K562 (cell line): ENCODE measurements around the gene RANBP3. TPM values are rescaled to one million over a fixed set of nuclear protein-coding genes. Genes with fewer than 3 reads are reported as not detected.

Experiments
- ATAC-seq: fragments of 200-7000 bp; cut with Tn5 transposase; 3 replicates; pipeline ENCODE4 v1.9.1; 2020; ENCODE audit warnings: moderate library complexity
- BruUV-seq: library from RNA; stranded (reverse); fragments of 400-500 nt; replicated peaks from 2 replicates; lab custom pipeline; 2021; lab: Mats Ljungman, UMichigan
- CTCF ChIA-PET: fragments of 300-600 bp; formaldehyde crosslinking; extraction: SDS; loops from one replicate; lab custom pipeline; 2021; ENCODE audit warnings: low intra/inter-chr PET ratio; lab: Yijun Ruan, JAX
- POLR2A ChIA-PET: fragments of 300-600, 350-650 bp; sonication (Branson Sonifier 250); formaldehyde crosslinking; extraction: SDS; loops from one replicate; lab custom pipeline; 2021; ENCODE audit warnings: antibody characterized with exemption, inconsistent platforms; lab: Yijun Ruan, JAX
- DNase-seq, 4 experiments: peaks; one replicate each; pipeline versions ENCODE4 v3.0.0 to v3.0.0-alpha.2; 2011 to 2018; ENCODE audit warnings: low spot score in 3 of 4, mixed read lengths in 3 of 4; ENCODE audit errors: extremely low read depth in 1 of 4
- FAIRE-seq: peaks from 2 replicates; lab custom pipeline; 2011; peaks lifted over from hg19 to GRCh38; lab: Jason Lieb, UNC
- H2AFZ ChIP-seq: 2 replicates; pipeline ENCODE4 v1.6.0; 2011; ENCODE audit warnings: low read depth, low read length, control low read depth, inconsistent platforms
- H3K27ac ChIP-seq: fragments of 200-600 bp; 3 replicates; pipeline ENCODE4 v1.8.0; 2011; ENCODE audit warnings: low read depth, mild to moderate bottlenecking, control low read depth, inconsistent platforms, low read length, moderate library complexity, mixed read lengths; ENCODE audit errors: extremely low read depth
- H3K27me3 ChIP-seq, 2 experiments: fragments of 300-600 bp in 1 of 2; 2 replicates in 1 of 2; 3 replicates in 1 of 2; pipeline versions ENCODE4 v1.6.0 to v1.8.0; 2011; ENCODE audit warnings: inconsistent platforms in 2 of 2, low read length in 2 of 2, mild to moderate bottlenecking in 1 of 2, mixed read lengths in 1 of 2, moderate library complexity in 1 of 2; ENCODE audit not compliant: control insufficient read depth in 2 of 2, insufficient read depth in 2 of 2
- H3K36me3 ChIP-seq: fragments of 300-600 bp; 3 replicates; pipeline ENCODE4 v1.8.0; 2011; ENCODE audit warnings: mild to moderate bottlenecking, low read length, inconsistent platforms; ENCODE audit not compliant: control insufficient read depth, insufficient read depth
- H3K4me1 ChIP-seq, 2 experiments: fragments of 200-600 bp in 1 of 2; replicated peaks in 1 of 2; 2 replicates in 1 of 2; 3 replicates in 1 of 2; pipeline versions ENCODE4 v1.5.1 to v1.8.0; 2011; ENCODE audit warnings: inconsistent platforms in 2 of 2, low read length in 2 of 2, mild to moderate bottlenecking in 1 of 2, mixed read lengths in 1 of 2, moderate library complexity in 1 of 2; ENCODE audit not compliant: control insufficient read depth in 2 of 2, insufficient read depth in 2 of 2
- H3K4me2 ChIP-seq: 2 replicates; pipeline ENCODE4 v1.6.1; 2011; ENCODE audit warnings: low read length, control low read depth, inconsistent platforms, mixed read lengths; ENCODE audit not compliant: insufficient read depth
- H3K4me3 ChIP-seq: fragments of 200-600 bp; sonication (generic), shearing (Covaris generic); 2 replicates; pipeline ENCODE4 v1.5.1; 2016; ENCODE audit warnings: control low read depth, inconsistent platforms
- H3K79me2 ChIP-seq: fragments of 200-600 bp; 3 replicates; pipeline ENCODE4 v1.8.0; 2011; ENCODE audit warnings: low read length, inconsistent platforms; ENCODE audit not compliant: control insufficient read depth, insufficient read depth
- H3K9ac ChIP-seq, 2 experiments: 2 replicates each; pipeline versions ENCODE4 v1.6.0 to v1.6.1; 2011; ENCODE audit warnings: low read depth in 2 of 2, low read length in 2 of 2, control low read depth in 1 of 2, inconsistent platforms in 1 of 2, mild to moderate bottlenecking in 1 of 2, mixed read lengths in 1 of 2; ENCODE audit not compliant: insufficient read depth in 1 of 2
- H3K9me1 ChIP-seq: one replicate; pipeline ENCODE4 v1.6.0; 2011; ENCODE audit warnings: inconsistent platforms, mild to moderate bottlenecking, low read length, moderate library complexity; ENCODE audit not compliant: control insufficient read depth, insufficient read depth
- H3K9me3 ChIP-seq: replicated peaks from 2 replicates; pipeline ENCODE4 v1.5.1; 2011; ENCODE audit warnings: low read depth, low read length, inconsistent platforms; ENCODE audit not compliant: control insufficient read depth, insufficient read depth
- H4K20me1 ChIP-seq: replicated peaks from 2 replicates; pipeline ENCODE4 v1.6.1; 2011; ENCODE audit warnings: low read length, inconsistent platforms, mixed read lengths; ENCODE audit not compliant: control insufficient read depth, insufficient read depth
- ESRRA ChIP-seq: fragments of 450-650 bp; IDR thresholded peaks from 2 replicates; pipeline ENCODE4 v1.6.1; 2014; ENCODE audit warnings: low read depth, mild to moderate bottlenecking, moderate library complexity, borderline replicate concordance
- ILF3 ChIP-seq: fragments of 450-650 bp; IDR thresholded peaks from 2 replicates; pipeline ENCODE4 v1.6.1; 2018; ENCODE audit warnings: antibody characterized with exemption, mild to moderate bottlenecking, moderate library complexity, borderline replicate concordance
- NCOR1 ChIP-seq: fragments of 450-650 bp; IDR thresholded peaks from 2 replicates; pipeline ENCODE4 v1.6.1; 2016; ENCODE audit warnings: mild to moderate bottlenecking, moderate library complexity
- NFIC ChIP-seq: fragments of 450-650 bp; IDR thresholded peaks from 2 replicates; pipeline ENCODE4 v1.6.1; 2017; ENCODE audit warnings: mild to moderate bottlenecking, inconsistent platforms
- POLR2A ChIP-seq: fragments of 450-650 bp; conservative IDR thresholded peaks from 2 replicates; pipeline ENCODE4 v1.6.1; 2016
- POLR3A ChIP-seq: IDR thresholded peaks from 2 replicates; pipeline ENCODE4 v1.6.1; 2011; ENCODE audit warnings: borderline replicate concordance, mild to moderate bottlenecking, moderate library complexity; ENCODE audit not compliant: insufficient read length, insufficient read depth; ENCODE audit errors: extremely low read depth
- RBM25 ChIP-seq: fragments of 200-400 bp; formaldehyde crosslinking; IDR thresholded peaks from 2 replicates; pipeline ENCODE4 v1.6.1; 2018; ENCODE audit warnings: low read length, low read depth, moderate library complexity; ENCODE audit not compliant: severe bottlenecking
- TAF7 ChIP-seq: fragments of 450-650 bp; IDR thresholded peaks from 2 replicates; pipeline ENCODE4 v1.6.1; 2016; ENCODE audit warnings: missing genetic modification characterization, missing compliant biosample characterization
- ZBTB2 ChIP-seq: fragments of 450-650 bp; IDR thresholded peaks from 2 replicates; pipeline ENCODE4 v1.6.1; 2016; ENCODE audit warnings: antibody characterized with exemption
- ZEB2 ChIP-seq: fragments of 450-650 bp; IDR thresholded peaks from 2 replicates; pipeline ENCODE4 v1.6.1; 2016
- ZNF121 ChIP-seq: sonication (generic); formaldehyde crosslinking; conservative IDR thresholded peaks from 2 replicates; pipeline ENCODE4 v1.8.0; 2022; ENCODE audit warnings: missing genetic modification reagents
- ZNF717 ChIP-seq: fragments of 250-450 bp; sonication (Bioruptor Pico); IDR thresholded peaks from 2 replicates; pipeline ENCODE4 v1.5.0; 2021
- WGBS: fragments of 100-300 bp; shearing (Covaris generic); methylation state at CpG from one replicate; pipeline ENCODE4 v1.1.6; 2016; ENCODE audit warnings: low coverage, mixed read lengths; ENCODE audit not compliant: insufficient coverage; ENCODE audit errors: missing lambda C conversion rate; 5-methylcytosine and 5-hydroxymethylcytosine counted together
- in situ Hi-C: fragments of 300-500 bp; cut with MboI; formaldehyde crosslinking; loops from 4 replicates; pipeline ENCODE4 v1.15.0; 2018; ENCODE audit warnings: inconsistent platforms, mixed read lengths
- intact Hi-C: fragments of 100-400 bp; cut with micrococcal nuclease; formaldehyde crosslinking; loops from 2 replicates; pipeline ENCODE4 v1.14.2; 2022
- polyA plus RNA-seq, 8 experiments: library from polyadenylated mRNA; depleted of rRNA in 4 of 8; stranded (reverse) in 5 of 8; unstranded in 3 of 8; fragments of >200 nt; fragmentation: Nextera tagmentation in 2 of 8; fragmentation: Illumina TruSeq in 1 of 8; extraction: Ambion mirVana in 2 of 8; extraction: Trizol in 1 of 8; gene quantifications; 2 replicates each; pipeline versions ENCODE4 v1.2.1 to v1.2.3, GENCODE V29; 2011 to 2014; ENCODE audit warnings: inconsistent platforms in 1 of 8, missing spikeins in 1 of 8
- total RNA-seq, 7 experiments: library from RNA; depleted of rRNA in 6 of 7; stranded (reverse); fragments of >200 nt in 6 of 7; fragmentation: Illumina TruSeq in 2 of 7; extraction: Trizol in 2 of 7; gene quantifications; 2 replicates each; pipeline versions ENCODE4 v1.2.1 to v1.2.3, GENCODE V29; 2011 to 2021; ENCODE audit warnings: low replicate concordance in 1 of 7

RANBP3 gene
- total and polyA plus RNA-seq, 9 of the 15 experiments (the other 6 are each of a cell fraction or from before 2014, with no cell fraction given), result 0.90 to 95.1 (median 63.2) TPM

DNA sequence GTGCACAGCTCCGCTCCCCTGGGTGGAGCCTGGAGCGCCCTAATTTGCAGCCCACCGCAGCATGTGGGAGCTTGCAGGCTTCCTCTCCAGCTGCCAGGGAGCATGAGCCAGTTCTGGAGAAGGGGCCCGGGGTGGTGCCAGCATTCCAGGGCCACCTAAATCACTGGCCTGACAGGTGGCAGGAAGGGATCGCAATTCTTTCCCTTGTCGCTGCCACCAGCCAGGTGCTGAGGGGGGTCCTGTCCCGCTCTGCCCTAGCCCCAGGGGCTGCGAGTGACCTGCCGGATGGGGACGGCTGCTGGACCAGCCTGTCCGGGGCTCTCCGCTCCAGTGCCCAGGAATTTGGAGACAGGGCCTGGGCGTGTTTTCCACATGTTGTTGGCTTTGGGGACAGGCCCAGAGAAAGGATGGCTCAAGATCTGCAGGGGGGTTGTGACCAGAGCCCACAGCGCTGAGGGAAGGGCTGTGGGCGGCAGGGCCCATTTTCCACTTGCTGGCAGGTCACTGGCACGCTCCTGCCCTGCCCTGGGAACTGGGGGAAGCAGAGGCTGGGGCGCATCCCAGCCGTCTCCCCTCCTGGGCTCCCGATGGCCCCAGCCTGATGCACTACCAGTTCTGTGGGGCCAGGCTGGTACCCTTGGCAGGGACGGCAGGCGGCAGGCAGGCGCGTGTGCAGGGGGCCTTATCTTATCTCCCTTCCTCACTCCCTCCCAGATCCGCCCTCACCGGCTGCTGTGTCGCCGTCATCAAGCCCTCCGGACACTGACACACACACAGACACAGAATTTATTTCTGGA lies 83.8 kb downstream of the RANBP3 start (continued):
- TF ChIP-seq ZEB2, result no peak
- TF ChIP-seq, all 486 proteins: peak for 54

- in situ Hi-C loops, result loop anchor here (5.0 kb wide), 1 partner anchor 91 kb away; no protein-coding TSS in a partner anchor
- Histone ChIP-seq H3K4me1 (peaks cover 16 to 73% of the 10 kb centered on the region in 2 experiments), H3K4me2 (no peak overlapping the region), H3K27ac (no peak overlapping the region), H3K4me3 (no peak overlapping the region), H3K27me3 (no peaks in the 10 kb centered on the region), H4K20me1 (peaks cover 29% of the 10 kb centered on the region), H3K9me3 (no peaks in the 10 kb centered on the region), H3K9ac (peak overlapping the region in 1 of 2 experiments; percentile 86; a peak in 1 of 4 replicates), H3K36me3 (peaks cover 32% of the 10 kb centered on the region; the same call in 2 of the 3 replicates), H3K79me2 (peaks cover 5% of the 10 kb centered on the region; the same call in 2 of the 3 replicates), H2AFZ (no peak overlapping the region), H3K9me1 (peaks cover 5% of the 10 kb centered on the region)
- FAIRE-seq, result peak; percentile 46
- WGBS, result 48% methylated on average over 11 of the region's 13 CpGs
- no TSS peak for BruUV-seq
- TF ChIP-seq TAF7 (tag), result no peak
- TF ChIP-seq ESRRA, result no peak
- TF ChIP-seq ILF3, result 0 out of 2 replicates have a peak, but pooled peaks have one; percentile 16
- TF ChIP-seq POLR2A, result 0 out of 2 replicates have a peak, but pooled peaks have one; percentile 30
- no peak for TF ChIP-seq NCOR1
- TF ChIP-seq ZNF121 (CRISPR knock-in tag), result peak; percentile 79
- no peak for TF ChIP-seq ZNF717
- TF ChIP-seq ZBTB2, result no peak
- no peak for TF ChIP-seq POLR3A
- TF ChIP-seq NFIC, result no peak
- TF ChIP-seq RBM25, result peak; percentile 36
- ATAC-seq, result peak; percentile 39
- no peak for DNase-seq
- intact Hi-C loops, result no loop called here
- POLR2A ChIA-PET, result interaction anchor here (0.6 to 4.2 kb wide), 3 partner anchors 10 to 813 kb away, joined by 4 to 28 read pairs (median 5); partner anchors contain the start of genes NDUFA11 and VMAC
- CTCF ChIA-PET, result interaction anchor here (0.8 to 3.9 kb wide), 3 partner anchors 83 to 120 kb away, joined by 4 to 48 read pairs (median 5); partner anchors contain the start of gene NRTN
These were observed 84.5 kb downstream of the RANBP3 start for GRCh38 chr19:5893296-5893903.
